ENCODE results near the gene ROBO1. TPM values are rescaled to one million over a fixed set of nuclear protein-coding genes. Genes with fewer than 3 reads are reported as not detected.

ROBO1 gene
- total and polyA plus RNA-seq, 2 of the 13 experiments (the other 11 are each of a cell fraction or from before 2014, with no cell fraction given): 52.2 to 71.0 TPM

DNA sequence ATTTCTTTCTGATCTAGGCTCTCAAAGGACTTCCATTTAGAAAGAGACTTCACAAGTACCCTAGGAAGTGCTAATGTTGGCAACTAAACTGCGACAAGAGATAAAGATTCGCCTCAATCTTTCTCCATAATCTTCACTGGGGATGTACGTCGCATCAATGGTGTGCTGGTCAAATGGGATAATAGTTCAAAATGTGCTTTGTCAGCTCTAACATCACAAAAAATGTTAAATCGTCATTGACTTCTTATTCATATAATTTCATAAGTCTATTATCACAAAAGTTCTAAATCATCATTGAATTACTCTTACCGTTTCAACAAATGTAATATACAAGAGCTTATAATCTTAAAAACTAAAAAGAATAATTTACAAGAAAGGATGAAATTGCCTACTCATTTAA is 727.7 kb downstream of the ROBO1 start:
- DNase-seq (ENCODE audit: low spot score) (no peak), ATAC-seq (no peak), FAIRE-seq (no peak)
- no TSS peak for BruUV-seq (replicated peaks)
- Histone ChIP-seq H3K36me3 (replicated peaks in 1 of 2; ENCODE audit: control insufficient read depth in 1 of 2, insufficient read depth in 2 of 2, low read length in 2 of 2) (no peaks in the 10 kb centered on the region), H3K9me3 (ENCODE audit: low read length) (no peaks in the 10 kb centered on the region), H3K4me2 (ENCODE audit: low read depth, low read length) (no peak overlapping the region), H3K4me3 (replicated peaks in 1 of 3; ENCODE audit: insufficient read depth in 1 of 3, low read depth in 2 of 3, low read length in 3 of 3) (no peak overlapping the region), H3K27me3 (ENCODE audit: control insufficient read depth in 1 of 2, insufficient read depth in 2 of 2, low read length in 2 of 2) (no peaks in the 10 kb centered on the region), H3K79me2 (ENCODE audit: insufficient read depth, low read length) (no peaks in the 10 kb centered on the region), H3K4me1 (ENCODE audit: insufficient read depth, low read length) (no peaks in the 10 kb centered on the region), H4K20me1 (ENCODE audit: insufficient read depth, low read length) (no peaks in the 10 kb centered on the region), H3K9ac (ENCODE audit: insufficient read depth, low read depth, low read length) (no peak overlapping the region), H3K27ac (ENCODE audit: extremely low read length, insufficient read depth, low read length) (no peak overlapping the region), H2AFZ (ENCODE audit: low read length) (no peak overlapping the region)
- in situ Hi-C loops (cut with HindIII; ENCODE audit: extremely low pct_ligation_motif_present, low pct_unique_long_range_greater_than_20kb) (no loop called here), intact Hi-C loops (cut with micrococcal nuclease; ENCODE audit: unreplicated experiment) (no loop called here)
- TF ChIP-seq MAFF (IDR thresholded peaks at IDR 0.05; ENCODE audit: low read depth, low read length) (peak; percentile 66), GLI4 (CRISPR knock-in tag; IDR thresholded peaks at IDR 0.05; ENCODE audit: borderline replicate concordance) (no peak), EP300 (IDR thresholded peaks at IDR 0.05; ENCODE audit: low read depth in 2 of 2, low read length in 2 of 2) (no peak), EP300 (CRISPR knock-in tag; IDR thresholded peaks at IDR 0.05; ENCODE audit: borderline replicate concordance) (no peak), MTF1 (CRISPR knock-in tag; IDR thresholded peaks at IDR 0.05) (no peak), MAFK (conservative IDR thresholded peaks at IDR 0.05 in 1 of 2, IDR thresholded peaks at IDR 0.05 in 1 of 2; ENCODE audit: low read length in 2 of 2) (peak; percentile 53 to 76)
- 78% methylated on average over 6 of the region's 6 CpGs for WGBS (ENCODE audit: low lambda C conversion rate)
- CTCF ChIA-PET (ENCODE audit: low intra/inter-chr PET ratio, low total read pairs): no interaction called here
- POLR2A ChIA-PET: no interaction called here

GRCh38 chr3:79039192-79039591 is 728.6 kb downstream of the ROBO1 start:
- Histone ChIP-seq H3K9ac (ENCODE audit: insufficient read depth, low read depth, low read length) (no peak overlapping the region), H3K27ac (ENCODE audit: extremely low read length, insufficient read depth, low read length) (no peak overlapping the region), H3K79me2 (ENCODE audit: insufficient read depth, low read length) (no peaks in the 10 kb centered on the region), H3K4me3 (replicated peaks in 1 of 3; ENCODE audit: insufficient read depth in 1 of 3, low read depth in 2 of 3, low read length in 3 of 3) (no peak overlapping the region), H3K4me1 (ENCODE audit: insufficient read depth, low read length) (no peaks in the 10 kb centered on the region), H3K36me3 (replicated peaks in 1 of 2; ENCODE audit: control insufficient read depth in 1 of 2, insufficient read depth in 2 of 2, low read length in 2 of 2) (no peaks in the 10 kb centered on the region), H2AFZ (ENCODE audit: low read length) (no peak overlapping the region), H3K9me3 (ENCODE audit: low read length) (no peaks in the 10 kb centered on the region), H4K20me1 (ENCODE audit: insufficient read depth, low read length) (no peaks in the 10 kb centered on the region), H3K27me3 (ENCODE audit: control insufficient read depth in 1 of 2, insufficient read depth in 2 of 2, low read length in 2 of 2) (no peaks in the 10 kb centered on the region), H3K4me2 (ENCODE audit: low read depth, low read length) (no peak overlapping the region)
- ATAC-seq (no peak), DNase-seq (ENCODE audit: low spot score) (no peak), FAIRE-seq (no peak)
- CTCF ChIA-PET (ENCODE audit: low intra/inter-chr PET ratio, low total read pairs): no interaction called here
- BruUV-seq (replicated peaks): no TSS peak
- 43% methylated on average over 6 of the region's 6 CpGs for WGBS (ENCODE audit: low lambda C conversion rate)
- intact Hi-C loops (cut with micrococcal nuclease; ENCODE audit: unreplicated experiment) (loop anchor here (10.0 kb wide), 1 partner anchor 1714 kb away; no protein-coding TSS in a partner anchor), in situ Hi-C loops (cut with HindIII; ENCODE audit: extremely low pct_ligation_motif_present, low pct_unique_long_range_greater_than_20kb) (no loop called here)
- POLR2A ChIA-PET: no interaction called here
- TF ChIP-seq CEBPB (IDR thresholded peaks at IDR 0.05; ENCODE audit: borderline replicate concordance, low read depth, low read length) (peak; percentile 59; the same call in 1 of the 2 replicates), EEA1 (CRISPR knock-in tag; IDR thresholded peaks at IDR 0.05; ENCODE audit: borderline replicate concordance) (no peak)
